ENCODE data around the gene PSG1.
"Not testable (repeated sequence)": the region's sequence is repeated elsewhere in the genome, so short reads cannot be mapped to it uniquely, and the experiment has no call there.

Gene PSG1

DNA sequence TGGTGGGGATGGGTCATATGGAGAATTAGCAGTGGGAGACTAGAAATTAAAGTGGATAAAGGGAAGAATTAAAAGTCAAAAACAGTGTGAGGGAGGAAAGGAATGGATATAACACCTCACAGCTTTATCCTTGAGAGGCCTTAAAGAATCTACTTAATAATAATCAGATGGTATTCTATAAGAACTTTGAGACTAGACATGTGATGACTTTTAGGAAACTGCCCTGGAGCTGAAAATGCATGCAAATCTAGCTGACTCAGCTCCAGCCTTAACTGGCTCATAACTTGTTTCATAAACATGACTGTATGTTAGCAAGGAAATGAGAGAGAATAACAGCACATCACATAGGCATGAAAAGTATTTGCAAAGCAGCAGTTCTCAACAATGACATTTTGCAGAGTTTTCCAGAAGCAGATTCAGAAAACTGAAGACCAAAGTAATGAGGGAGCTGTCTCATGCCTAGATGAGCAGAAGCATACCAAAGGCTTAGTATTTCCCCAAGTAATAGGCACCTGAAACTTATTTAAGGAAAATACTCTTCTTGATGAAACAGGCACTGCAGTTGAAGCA lies 8.4 kb upstream of the PSG1 start:
- H3K9me3 ChIP-seq (replicated peaks in 1 of 2; ENCODE audit: control insufficient read depth in 2 of 2, insufficient read depth in 1 of 2, low read depth in 1 of 2, low read length in 2 of 2); H2BK12ac ChIP-seq (ENCODE audit: low read length); H2BK5ac ChIP-seq (ENCODE audit: low read length); H3K4me1 ChIP-seq (ENCODE audit: control insufficient read depth in 2 of 2, insufficient read depth in 1 of 2, low read depth in 1 of 2, low read length in 2 of 2); H3K4me2 ChIP-seq (ENCODE audit: insufficient read depth, low read length, poor library complexity, severe bottlenecking); H3K27me3 ChIP-seq (ENCODE audit: control insufficient read depth in 3 of 3, insufficient read depth in 3 of 3, low read depth in 1 of 3, low read length in 3 of 3); H3K9ac ChIP-seq (ENCODE audit: low read depth, low read length, poor library complexity); H3K14ac ChIP-seq (ENCODE audit: low read length); H4K8ac ChIP-seq (ENCODE audit: low read depth, low read length); DNase-seq (ENCODE audit: low spot score); H3K4ac ChIP-seq (ENCODE audit: low read length); H4K91ac ChIP-seq (ENCODE audit: low read depth, low read length, poor library complexity); H2AK5ac ChIP-seq (ENCODE audit: low read depth, low read length); H2BK120ac ChIP-seq (ENCODE audit: low read depth, low read length); H2BK15ac ChIP-seq (ENCODE audit: low read length); H3K18ac ChIP-seq (ENCODE audit: low read length); H3K79me1 ChIP-seq (ENCODE audit: low read depth, low read length); H3K27ac ChIP-seq (replicated peaks; ENCODE audit: low read length); H3K4me3 ChIP-seq (ENCODE audit: low read length in 2 of 2); H3K36me3 ChIP-seq (replicated peaks in 1 of 2; ENCODE audit: control insufficient read depth in 2 of 2, insufficient read depth in 2 of 2, low read length in 2 of 2); H2AFZ ChIP-seq (ENCODE audit: low read length); H3K23ac ChIP-seq (ENCODE audit: low read depth, low read length, poor library complexity): not testable (repeated sequence)

DNA sequence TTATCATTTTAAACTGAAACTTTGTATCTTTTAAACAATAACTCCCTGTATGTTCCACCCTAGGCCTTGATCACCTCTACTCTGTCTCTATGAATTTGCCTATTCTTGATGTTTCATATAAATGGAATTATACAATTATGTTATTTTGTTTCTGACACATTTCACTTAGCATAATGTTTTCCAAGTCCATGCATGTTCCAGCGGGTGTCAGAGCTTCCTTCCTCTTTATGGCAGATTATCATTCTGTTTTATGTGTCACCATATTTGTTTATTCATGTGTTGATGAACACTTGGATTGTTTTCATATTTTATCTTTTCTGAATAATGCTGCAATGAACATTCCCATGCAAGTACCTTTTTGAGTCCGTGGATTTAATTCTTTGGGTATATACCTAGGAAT lies 3.2 kb upstream of the PSG1 start:
- H3K18ac ChIP-seq (ENCODE audit: low read length); H3K4me1 ChIP-seq (ENCODE audit: control insufficient read depth in 2 of 2, insufficient read depth in 1 of 2, low read depth in 1 of 2, low read length in 2 of 2); H3K27ac ChIP-seq (replicated peaks; ENCODE audit: low read length); H3K4me3 ChIP-seq (ENCODE audit: low read length in 2 of 2); H4K91ac ChIP-seq (ENCODE audit: low read depth, low read length, poor library complexity); H2AK5ac ChIP-seq (ENCODE audit: low read depth, low read length); H2BK12ac ChIP-seq (ENCODE audit: low read length); H3K4ac ChIP-seq (ENCODE audit: low read length); H3K14ac ChIP-seq (ENCODE audit: low read length); H3K23ac ChIP-seq (ENCODE audit: low read depth, low read length, poor library complexity); H2BK5ac ChIP-seq (ENCODE audit: low read length); H2BK120ac ChIP-seq (ENCODE audit: low read depth, low read length); H3K27me3 ChIP-seq (ENCODE audit: control insufficient read depth in 3 of 3, insufficient read depth in 3 of 3, low read depth in 1 of 3, low read length in 3 of 3); H2BK15ac ChIP-seq (ENCODE audit: low read length); H3K36me3 ChIP-seq (replicated peaks in 1 of 2; ENCODE audit: control insufficient read depth in 2 of 2, insufficient read depth in 2 of 2, low read length in 2 of 2); H3K9me3 ChIP-seq (replicated peaks in 1 of 2; ENCODE audit: control insufficient read depth in 2 of 2, insufficient read depth in 1 of 2, low read depth in 1 of 2, low read length in 2 of 2); H3K4me2 ChIP-seq (ENCODE audit: insufficient read depth, low read length, poor library complexity, severe bottlenecking); DNase-seq (ENCODE audit: low spot score); H2AFZ ChIP-seq (ENCODE audit: low read length); H3K79me1 ChIP-seq (ENCODE audit: low read depth, low read length); H4K8ac ChIP-seq (ENCODE audit: low read depth, low read length); H3K9ac ChIP-seq (ENCODE audit: low read depth, low read length, poor library complexity): not testable (repeated sequence)
- WGBS, 2 donors (ENCODE audit: extremely low coverage in 2 of 2, insufficient read length in 2 of 2, insufficient replicate concordance in 1 of 2), result no CpG with 5 or more reads among the region's 2 CpGs

DNA sequence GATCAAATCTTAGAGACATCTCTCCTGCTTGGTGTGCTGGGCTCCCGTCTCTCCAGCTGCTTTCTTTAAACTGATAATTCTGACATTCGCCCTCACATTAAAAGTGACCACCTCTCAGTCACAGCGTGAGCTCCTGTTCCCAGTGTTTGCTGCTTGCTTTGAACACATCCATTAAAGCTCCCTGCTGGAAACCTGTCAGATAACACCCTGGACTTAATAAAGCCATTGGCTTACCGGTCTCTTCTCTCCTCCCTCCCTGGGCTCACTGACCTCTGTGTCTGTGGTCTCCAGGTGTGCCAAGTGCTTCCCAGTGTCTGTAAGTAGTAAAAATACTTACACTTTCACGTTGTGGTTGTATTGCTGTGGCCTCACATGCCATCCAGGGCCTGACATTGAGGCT lies 2.5 kb upstream of the PSG1 start:
- not testable (repeated sequence) for H4K8ac ChIP-seq (ENCODE audit: low read depth, low read length); H3K79me1 ChIP-seq (ENCODE audit: low read depth, low read length); H2AFZ ChIP-seq (ENCODE audit: low read length); H3K18ac ChIP-seq (ENCODE audit: low read length); H2BK15ac ChIP-seq (ENCODE audit: low read length); H4K91ac ChIP-seq (ENCODE audit: low read depth, low read length, poor library complexity); H2BK12ac ChIP-seq (ENCODE audit: low read length); H2BK120ac ChIP-seq (ENCODE audit: low read depth, low read length); H2BK5ac ChIP-seq (ENCODE audit: low read length); H3K23ac ChIP-seq (ENCODE audit: low read depth, low read length, poor library complexity); H3K27ac ChIP-seq (replicated peaks; ENCODE audit: low read length); H3K4me2 ChIP-seq (ENCODE audit: insufficient read depth, low read length, poor library complexity, severe bottlenecking); H3K9me3 ChIP-seq (replicated peaks in 1 of 2; ENCODE audit: control insufficient read depth in 2 of 2, insufficient read depth in 1 of 2, low read depth in 1 of 2, low read length in 2 of 2); H3K36me3 ChIP-seq (replicated peaks in 1 of 2; ENCODE audit: control insufficient read depth in 2 of 2, insufficient read depth in 2 of 2, low read length in 2 of 2); H3K9ac ChIP-seq (ENCODE audit: low read depth, low read length, poor library complexity); H3K4me1 ChIP-seq (ENCODE audit: control insufficient read depth in 2 of 2, insufficient read depth in 1 of 2, low read depth in 1 of 2, low read length in 2 of 2); H3K27me3 ChIP-seq (ENCODE audit: control insufficient read depth in 3 of 3, insufficient read depth in 3 of 3, low read depth in 1 of 3, low read length in 3 of 3); DNase-seq (ENCODE audit: low spot score); H3K4me3 ChIP-seq (ENCODE audit: low read length in 2 of 2); H2AK5ac ChIP-seq (ENCODE audit: low read depth, low read length); H3K4ac ChIP-seq (ENCODE audit: low read length); H3K14ac ChIP-seq (ENCODE audit: low read length)
- WGBS, 2 donors (ENCODE audit: extremely low coverage in 2 of 2, insufficient read length in 2 of 2, insufficient replicate concordance in 1 of 2), result no CpG with 5 or more reads among the region's 5 CpGs

DNA sequence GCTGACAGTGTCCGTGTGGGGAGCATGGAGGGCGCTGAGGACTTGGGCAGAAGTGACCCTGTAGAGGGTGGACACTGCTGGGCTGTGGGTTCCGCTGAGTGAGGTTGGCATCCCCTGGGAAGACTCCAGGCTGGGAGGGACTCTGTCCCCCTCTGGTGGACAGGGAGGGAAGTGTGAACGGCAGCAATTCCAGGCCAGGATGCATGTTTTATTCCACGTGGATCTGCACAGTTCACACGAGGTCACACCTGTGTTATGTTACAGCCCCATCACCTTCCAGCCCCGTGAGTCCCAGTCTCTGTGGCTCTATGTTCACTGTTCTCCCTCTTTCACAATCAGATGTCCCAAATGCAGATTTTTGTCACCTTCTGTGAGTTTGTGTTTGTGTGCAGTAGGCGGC lies 1.8 kb upstream of the PSG1 start:
- WGBS, 2 donors (ENCODE audit: extremely low coverage in 2 of 2, insufficient read length in 2 of 2, insufficient replicate concordance in 1 of 2), result no CpG with 5 or more reads among the region's 8 CpGs
- H3K4me3 ChIP-seq (ENCODE audit: low read length in 2 of 2); H3K9me3 ChIP-seq (replicated peaks in 1 of 2; ENCODE audit: control insufficient read depth in 2 of 2, insufficient read depth in 1 of 2, low read depth in 1 of 2, low read length in 2 of 2); H2BK12ac ChIP-seq (ENCODE audit: low read length); H3K27me3 ChIP-seq (ENCODE audit: control insufficient read depth in 3 of 3, insufficient read depth in 3 of 3, low read depth in 1 of 3, low read length in 3 of 3); H3K36me3 ChIP-seq (replicated peaks in 1 of 2; ENCODE audit: control insufficient read depth in 2 of 2, insufficient read depth in 2 of 2, low read length in 2 of 2); H2BK15ac ChIP-seq (ENCODE audit: low read length); H3K4me2 ChIP-seq (ENCODE audit: insufficient read depth, low read length, poor library complexity, severe bottlenecking); H3K79me1 ChIP-seq (ENCODE audit: low read depth, low read length); H3K14ac ChIP-seq (ENCODE audit: low read length); H4K8ac ChIP-seq (ENCODE audit: low read depth, low read length); DNase-seq (ENCODE audit: low spot score); H4K91ac ChIP-seq (ENCODE audit: low read depth, low read length, poor library complexity); H2BK5ac ChIP-seq (ENCODE audit: low read length); H2BK120ac ChIP-seq (ENCODE audit: low read depth, low read length); H3K27ac ChIP-seq (replicated peaks; ENCODE audit: low read length); H2AK5ac ChIP-seq (ENCODE audit: low read depth, low read length); H3K4me1 ChIP-seq (ENCODE audit: control insufficient read depth in 2 of 2, insufficient read depth in 1 of 2, low read depth in 1 of 2, low read length in 2 of 2); H3K18ac ChIP-seq (ENCODE audit: low read length); H2AFZ ChIP-seq (ENCODE audit: low read length); H3K9ac ChIP-seq (ENCODE audit: low read depth, low read length, poor library complexity); H3K23ac ChIP-seq (ENCODE audit: low read depth, low read length, poor library complexity); H3K4ac ChIP-seq (ENCODE audit: low read length): not testable (repeated sequence)

Measured in neuronal stem cell (in vitro differentiated cells).